ENCODE data around the gene KIAA0930.

The KIAA0930 gene

GRCh38 chr22:45212992-45213751, 27.5 kb downstream of the KIAA0930 start:
- DNase-seq, result no peak

GRCh38 chr22:45212306-45212709, 28.4 kb downstream of the KIAA0930 start:
- DNase-seq, result no peak

DNA sequence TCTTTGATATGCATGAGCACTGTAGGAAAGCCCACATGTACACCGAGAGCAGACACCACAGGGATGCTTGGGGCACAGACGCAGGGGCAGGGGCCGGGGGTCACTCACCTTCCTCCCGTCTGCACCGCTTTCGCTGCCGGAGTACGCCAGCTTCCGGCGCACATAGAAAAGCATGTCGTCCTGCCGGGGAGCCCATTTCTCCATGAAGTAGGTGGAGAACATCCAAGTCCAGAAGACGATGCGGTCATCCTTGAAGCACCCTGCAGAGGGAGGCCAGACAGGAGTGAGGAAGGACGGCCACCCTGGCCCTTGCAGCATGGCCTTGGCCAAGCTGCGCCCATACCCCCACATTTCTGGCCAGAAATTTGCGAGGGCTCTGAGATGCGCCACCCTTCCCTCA, 28.8 kb downstream of the KIAA0930 start:
- no peak for DNase-seq

- no peak for DNase-seq
Observed at GRCh38 chr22:45211435-45211834, 29.3 kb downstream of the KIAA0930 start.

DNA sequence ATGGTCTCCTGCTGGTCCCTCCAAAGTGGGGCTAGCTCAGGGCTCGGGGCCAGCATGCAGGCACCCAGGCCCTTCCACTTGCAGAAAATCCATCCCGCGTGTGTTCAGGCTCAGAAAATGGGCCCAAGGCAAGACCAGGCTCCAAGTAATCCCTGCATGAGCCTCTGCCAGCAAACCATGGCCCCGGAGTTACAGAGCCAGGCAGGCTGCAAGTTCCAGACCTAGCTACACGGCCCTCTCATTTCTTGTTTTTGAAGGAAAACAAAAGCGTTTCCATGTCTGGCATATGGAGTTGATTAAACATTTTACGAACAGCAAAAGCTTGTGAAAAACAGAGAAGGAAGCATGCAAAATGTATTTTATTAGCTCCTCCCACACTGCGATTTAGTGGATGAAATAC, 29.7 kb downstream of the KIAA0930 start:
- DNase-seq, result no peak

DNA sequence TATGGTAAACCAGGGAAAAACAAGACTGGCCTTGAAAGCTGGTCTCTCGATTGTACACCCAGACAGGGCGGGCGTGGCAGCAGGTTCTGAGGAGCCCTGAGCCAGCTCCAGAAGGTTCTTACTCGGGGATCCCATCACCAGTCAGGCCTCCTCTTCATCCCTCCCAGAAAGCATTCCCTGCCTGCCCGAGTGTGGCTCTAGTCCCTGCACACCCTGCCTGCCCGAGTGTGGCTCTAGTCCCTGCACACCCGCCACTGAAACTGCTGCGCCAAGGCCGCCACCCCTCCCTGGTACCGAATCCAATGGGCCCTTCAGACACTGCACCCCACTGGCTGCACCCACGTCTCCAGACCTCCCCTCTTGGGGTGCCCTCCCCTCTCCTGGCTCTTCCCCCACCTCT, 30.1 kb downstream of the KIAA0930 start:
- no peak for DNase-seq

GRCh38 chr22:45210174-45210573, 30.5 kb downstream of the KIAA0930 start:
- no peak for DNase-seq

GRCh38 chr22:45208993-45209838, 31.5 kb downstream of the KIAA0930 start:
- DNase-seq, result no peak

DNA sequence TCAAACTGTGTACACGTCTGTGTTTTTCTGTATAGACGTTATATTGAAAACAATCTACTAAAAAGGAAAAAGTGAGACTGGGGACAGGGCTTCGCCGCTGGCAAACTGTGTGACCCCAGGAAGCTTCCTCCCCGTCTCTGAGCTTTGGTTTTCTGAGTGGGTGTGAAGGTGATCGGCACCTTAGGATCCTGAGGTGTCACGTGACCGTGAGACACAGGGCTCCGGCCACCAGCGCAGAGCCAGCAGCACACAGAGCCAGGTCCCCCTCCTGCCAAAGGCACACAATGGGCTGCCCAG, 32.0 kb downstream of the KIAA0930 start:
- no peak for DNase-seq

- no peak for DNase-seq
Observed at GRCh38 chr22:45207981-45208664, 32.6 kb downstream of the KIAA0930 start.

- DNase-seq, result no peak
Observed at GRCh38 chr22:45207533-45207932, 33.2 kb downstream of the KIAA0930 start.

- no peak for DNase-seq
Observed at GRCh38 chr22:45206233-45206632, 34.5 kb downstream of the KIAA0930 start.

DNA sequence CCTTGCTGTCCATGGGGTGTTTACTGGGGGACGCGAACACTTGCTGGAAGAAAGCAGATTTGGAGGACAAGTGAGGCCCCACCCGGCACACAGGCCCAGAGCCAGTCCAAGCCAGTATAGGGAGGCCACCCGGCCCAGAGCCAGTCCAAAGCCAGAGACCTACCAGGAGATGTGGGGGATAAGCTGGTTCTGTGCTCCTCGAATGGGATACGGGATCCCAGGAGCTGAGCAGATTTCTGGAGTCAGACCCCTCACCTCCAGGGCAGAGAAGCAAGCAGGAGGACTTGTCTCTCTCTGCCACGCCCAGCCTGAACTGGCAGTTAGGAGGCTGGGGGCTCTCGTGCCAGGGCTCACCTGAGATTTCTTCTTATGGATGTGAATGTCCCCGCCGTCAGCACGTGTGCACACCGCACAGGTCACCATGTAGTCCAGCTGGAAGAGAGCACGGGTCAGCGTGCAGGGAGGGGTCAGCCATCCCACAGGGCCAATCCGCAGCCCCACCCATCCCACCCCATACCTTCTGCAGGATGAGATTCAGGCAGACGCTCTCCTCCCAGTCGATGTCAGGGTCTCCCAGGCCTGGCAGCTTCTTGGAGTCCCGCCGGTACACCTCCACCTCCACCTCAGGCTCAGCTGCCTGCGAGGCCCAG, 35.3 kb downstream of the KIAA0930 start:
- DNase-seq, result no peak

DNA sequence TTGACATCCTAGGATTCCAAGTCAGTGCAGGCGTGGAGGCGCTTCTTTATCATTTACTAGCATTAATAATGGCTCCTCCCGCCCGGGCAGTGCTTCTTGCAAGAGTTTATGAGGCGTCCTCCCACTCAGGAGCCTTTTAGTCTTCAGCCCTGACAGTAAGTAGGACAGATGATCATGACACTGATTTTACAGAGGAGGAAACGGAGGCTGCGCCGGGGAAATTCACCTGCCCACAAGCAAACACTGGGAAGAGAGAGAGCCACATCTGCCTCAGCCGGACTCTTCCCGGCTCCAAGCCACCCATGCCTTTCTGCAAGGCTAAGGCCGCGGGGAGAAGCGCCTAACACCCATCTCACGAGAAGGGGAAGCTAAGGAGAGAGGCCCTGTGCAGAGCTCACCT, 35.9 kb downstream of the KIAA0930 start:
- no peak for DNase-seq

DNA sequence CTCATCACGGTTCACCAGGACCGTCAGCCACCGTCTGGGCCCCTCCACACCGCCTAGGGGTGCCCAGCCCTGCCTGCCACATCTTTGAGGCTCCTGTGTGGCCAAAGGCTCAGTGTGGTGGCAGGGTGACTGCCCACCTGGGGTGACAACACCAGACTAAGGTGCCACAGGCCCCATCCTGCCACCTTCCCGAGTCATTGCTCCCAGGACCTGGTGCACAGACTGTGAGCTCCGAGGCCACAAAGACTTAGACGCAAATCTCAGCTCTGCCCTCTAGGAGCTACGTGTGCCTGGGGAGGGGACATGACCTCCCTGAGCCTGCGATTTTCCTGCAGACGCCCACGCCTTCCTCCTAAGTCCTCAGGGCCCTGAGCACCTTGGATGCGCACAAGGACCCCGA, 36.5 kb downstream of the KIAA0930 start:
- DNase-seq, result no peak

DNA sequence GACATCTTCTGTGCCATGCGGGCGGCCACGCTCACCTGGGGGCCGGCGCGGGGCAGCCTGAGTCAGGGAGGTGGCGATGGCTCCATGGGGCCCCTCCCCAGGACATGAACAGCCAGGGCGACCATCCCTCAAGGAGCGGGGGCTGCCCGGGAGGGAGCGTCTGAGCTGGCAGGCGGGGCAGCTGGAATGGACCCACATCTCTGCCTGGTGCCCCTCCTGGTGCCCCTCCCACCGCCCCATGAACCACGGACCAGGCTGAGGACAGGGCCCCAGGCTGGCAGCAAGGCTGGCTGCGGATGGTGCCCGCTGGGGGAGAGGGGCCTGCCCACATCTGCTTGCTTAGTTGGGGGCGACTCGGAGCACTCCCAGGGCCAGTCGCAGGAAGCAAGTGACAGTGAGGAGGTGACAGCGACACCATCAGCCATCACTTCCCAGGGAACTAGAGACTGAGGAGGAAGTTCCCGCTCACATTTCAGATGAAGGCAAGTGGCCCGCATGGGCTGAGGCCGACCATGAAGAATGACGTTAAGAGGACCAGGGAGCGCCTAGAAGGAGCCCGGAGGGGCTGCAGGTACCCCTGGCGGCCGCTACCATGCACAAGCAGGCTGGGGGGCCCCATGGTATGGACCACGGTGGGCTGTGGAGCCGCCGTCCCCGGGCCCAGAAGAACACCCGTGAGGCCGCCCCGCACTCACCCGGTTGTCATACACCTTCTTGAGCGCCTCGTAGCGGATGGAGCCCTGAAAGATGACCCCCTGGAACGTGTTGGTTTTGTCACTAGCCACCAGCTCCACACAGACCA, 37.3 kb downstream of the KIAA0930 start:
- DNase-seq, result no peak

GRCh38 chr22:45202333-45203149, 38.2 kb downstream of the KIAA0930 start:
- no peak for DNase-seq

GRCh38 chr22:45201678-45202332, 38.9 kb downstream of the KIAA0930 start:
- no peak for DNase-seq

- DNase-seq, result no peak
Observed at GRCh38 chr22:45200860-45201511, 39.7 kb downstream of the KIAA0930 start.

DNA sequence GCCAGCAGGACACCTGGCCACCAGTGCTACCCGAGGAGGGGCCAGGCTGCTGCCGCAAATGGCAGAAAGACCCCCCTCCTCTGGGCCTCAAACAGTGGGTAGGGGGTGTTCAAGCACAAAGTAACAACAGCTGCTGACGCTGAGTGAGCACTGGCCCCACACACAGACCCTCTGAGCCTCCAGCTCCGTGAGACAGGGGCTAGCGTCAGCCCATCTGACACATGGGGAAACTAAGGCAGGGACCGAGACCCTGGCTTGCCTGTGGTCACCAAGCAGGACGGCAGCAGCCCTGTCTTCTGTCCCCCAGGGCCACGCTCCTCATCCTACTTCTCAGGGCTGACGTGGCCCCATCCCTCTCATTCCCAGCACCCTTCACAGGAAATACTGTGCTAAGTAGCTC, 40.5 kb downstream of the KIAA0930 start:
- no peak for DNase-seq

Data from cortex of kidney (tissue), 1 donor.